H9 (cell line): ENCODE results near the gene CWC27. TPM values are rescaled to one million over a fixed set of nuclear protein-coding genes. Genes with fewer than 3 reads are reported as not detected.

ENCODE experiments used
- DNase-seq: peaks from one replicate; pipeline ENCODE4 v3.0.0-alpha.2; 2017
- H2AFZ ChIP-seq: one replicate; pipeline ENCODE4 v1.6.1; 2013; ENCODE audit warnings: mild to moderate bottlenecking, low read length, control low read depth, moderate library complexity
- H2AK5ac ChIP-seq: 2 replicates; pipeline ENCODE4 v1.6.1; 2013; ENCODE audit warnings: low read length, control low read depth, mixed read lengths; ENCODE audit not compliant: insufficient read length
- H2BK120ac ChIP-seq: one replicate; pipeline ENCODE4 v1.6.1; 2013; ENCODE audit warnings: low read depth, mild to moderate bottlenecking, low read length, control low read depth, inconsistent platforms; ENCODE audit not compliant: poor library complexity, severe bottlenecking
- H2BK12ac ChIP-seq: 2 replicates; pipeline ENCODE4 v1.6.1; 2013; ENCODE audit warnings: low read length, control low read depth, mixed read lengths, low read depth; ENCODE audit not compliant: insufficient read length
- H2BK15ac ChIP-seq: 2 replicates; pipeline ENCODE4 v1.6.1; 2013; ENCODE audit warnings: low read depth, low read length, control low read depth
- H2BK20ac ChIP-seq: one replicate; pipeline ENCODE4 v1.6.1; 2013; ENCODE audit warnings: low read depth, mild to moderate bottlenecking, low read length, control low read depth, inconsistent platforms; ENCODE audit not compliant: poor library complexity, severe bottlenecking
- H2BK5ac ChIP-seq: 2 replicates; pipeline ENCODE4 v1.6.1; 2013; ENCODE audit warnings: low read length, control low read depth, mixed read lengths; ENCODE audit not compliant: insufficient read length
- H3K14ac ChIP-seq: 2 replicates; pipeline ENCODE4 v1.6.1; 2013; ENCODE audit warnings: low read length, control low read depth; ENCODE audit not compliant: insufficient read depth
- H3K18ac ChIP-seq: 2 replicates; pipeline ENCODE4 v1.6.1; 2013; ENCODE audit warnings: low read depth, mild to moderate bottlenecking, mixed read lengths, low read length, control low read depth; ENCODE audit not compliant: insufficient read length
- H3K23ac ChIP-seq: 2 replicates; pipeline ENCODE4 v1.6.1; 2013; ENCODE audit warnings: low read length, control low read depth, mixed read lengths, low read depth; ENCODE audit not compliant: insufficient read length
- H3K23me2 ChIP-seq: 2 replicates; pipeline ENCODE4 v1.6.1; 2013; ENCODE audit warnings: low read depth, mild to moderate bottlenecking, mixed read lengths, low read length, control low read depth; ENCODE audit not compliant: insufficient read length, poor library complexity, severe bottlenecking
- H3K27ac ChIP-seq: 2 replicates; pipeline ENCODE4 v1.5.1; 2013; ENCODE audit warnings: low read length, control low read depth, mixed read lengths, low read depth; ENCODE audit not compliant: insufficient read length
- H3K27me3 ChIP-seq: 2 replicates; pipeline ENCODE4 v1.6.1; 2013; ENCODE audit warnings: low read length, control low read depth, inconsistent platforms; ENCODE audit not compliant: insufficient read depth
- H3K4ac ChIP-seq: 2 replicates; pipeline ENCODE4 v1.6.1; 2013; ENCODE audit warnings: low read depth, mild to moderate bottlenecking, control low read depth, inconsistent platforms, low read length, moderate library complexity
- H3K4me1 ChIP-seq: 2 replicates; pipeline ENCODE4 v1.6.1; 2013; ENCODE audit warnings: low read length, control low read depth, inconsistent platforms; ENCODE audit not compliant: insufficient read depth
- H3K4me2 ChIP-seq: 2 replicates; pipeline ENCODE4 v1.6.1; 2013; ENCODE audit warnings: low read length, control low read depth, mixed read lengths; ENCODE audit not compliant: insufficient read length, insufficient read depth
- H3K56ac ChIP-seq: 2 replicates; pipeline ENCODE4 v1.6.1; 2013; ENCODE audit warnings: low read depth, mild to moderate bottlenecking, mixed read lengths, low read length, control low read depth; ENCODE audit not compliant: insufficient read length
- H3K79me1 ChIP-seq: 2 replicates; pipeline ENCODE4 v1.6.1; 2013; ENCODE audit warnings: low read depth, mild to moderate bottlenecking, moderate library complexity, low read length, control low read depth, inconsistent platforms; ENCODE audit not compliant: insufficient read depth, poor library complexity, severe bottlenecking
- H3K79me2 ChIP-seq: 2 replicates; pipeline ENCODE4 v1.6.1; 2013; ENCODE audit warnings: low read length, control low read depth, inconsistent platforms; ENCODE audit not compliant: insufficient read depth
- H3K9ac ChIP-seq: 2 replicates; pipeline ENCODE4 v1.6.1; 2013; ENCODE audit warnings: low read length, control low read depth, mixed read lengths; ENCODE audit not compliant: insufficient read length; ENCODE audit errors: extremely low read depth
- H3K9me3 ChIP-seq: one replicate; pipeline ENCODE4 v1.6.1; 2013; ENCODE audit warnings: low read depth, low read length, inconsistent platforms; ENCODE audit not compliant: control insufficient read depth
- H3T11ph ChIP-seq: one replicate; pipeline ENCODE4 v1.6.1; 2013; ENCODE audit warnings: mild to moderate bottlenecking, low read length, control low read depth, inconsistent platforms
- H4K20me1 ChIP-seq: one replicate; pipeline ENCODE4 v1.6.1; 2013; ENCODE audit not compliant: control insufficient read depth, insufficient read length, insufficient read depth
- H4K5ac ChIP-seq: 2 replicates; pipeline ENCODE4 v1.6.1; 2013; ENCODE audit warnings: low read depth, mild to moderate bottlenecking, mixed read lengths, low read length, control low read depth; ENCODE audit not compliant: insufficient read length
- H4K8ac ChIP-seq: replicated peaks from 2 replicates; pipeline ENCODE4 v1.6.1; 2013; ENCODE audit warnings: low read length, control low read depth, mixed read lengths, low read depth; ENCODE audit not compliant: insufficient read length
- H4K91ac ChIP-seq: 2 replicates; pipeline ENCODE4 v1.6.1; 2013; ENCODE audit warnings: low read depth, mild to moderate bottlenecking, moderate library complexity, mixed read lengths, low read length, control low read depth; ENCODE audit not compliant: insufficient read length
- H3K27ac Mint-ChIP-seq, 3 experiments: 2 replicates in 2 of 3; 3 replicates in 1 of 3; pipeline ENCODE4 v1.8.0; 2020 to 2021; ENCODE audit warnings: mixed read lengths in 3 of 3, mild to moderate bottlenecking in 1 of 3, moderate library complexity in 1 of 3
- H3K27me3 Mint-ChIP-seq: 2 replicates; pipeline ENCODE4 v1.8.0; 2021; ENCODE audit warnings: low read depth, mild to moderate bottlenecking, moderate library complexity, mixed read lengths
- H3K36me3 Mint-ChIP-seq, 3 experiments: 2 replicates in 2 of 3; 3 replicates in 1 of 3; pipeline ENCODE4 v1.8.0; 2020 to 2021; ENCODE audit warnings: low read depth in 3 of 3, mixed read lengths in 3 of 3; ENCODE audit not compliant: insufficient read depth in 1 of 3
- H3K4me1 Mint-ChIP-seq, 2 experiments: 2 replicates each; pipeline ENCODE4 v1.8.0; 2020; ENCODE audit warnings: mixed read lengths in 2 of 2
- H3K4me3 Mint-ChIP-seq, 2 experiments: 2 replicates in 1 of 2; 3 replicates in 1 of 2; pipeline ENCODE4 v1.8.0; 2020 to 2021; ENCODE audit warnings: mild to moderate bottlenecking in 2 of 2, mixed read lengths in 2 of 2, moderate library complexity in 1 of 2
- H3K9me3 Mint-ChIP-seq, 2 experiments: 2 replicates in 1 of 2; 3 replicates in 1 of 2; pipeline ENCODE4 v1.8.0; 2020; ENCODE audit warnings: mild to moderate bottlenecking in 2 of 2, mixed read lengths in 2 of 2, moderate library complexity in 1 of 2
- WGBS: extraction: QIAGEN DNeasy Blood & Tissue Kit; methylation state at CpG from one replicate; pipeline ENCODE4 v1.1.7; 2013; ENCODE audit warnings: missing lambda C conversion rate, low lambda C conversion rate, mixed read lengths; ENCODE audit not compliant: insufficient read length; ENCODE audit errors: extremely low coverage; 5-methylcytosine and 5-hydroxymethylcytosine counted together
- total RNA-seq: library from RNA; stranded (reverse); gene quantifications from 2 replicates; pipeline ENCODE4 v1.2.1, GENCODE V29; 2021
- TF ChIP-seq, protein P1 (sequence below): fragments of 200-600 bp; sonication (generic); conservative IDR thresholded peaks from 3 replicates; pipeline ENCODE4 v1.8.0; 2021; ENCODE audit warnings: antibody characterized with exemption, mild to moderate bottlenecking

CWC27 gene
- total RNA-seq, 1 experiment from 2014 or later: 41.9 TPM

GRCh38 chr5:65061974-65062353 lies 293.2 kb downstream of the CWC27 start:
- TF ChIP-seq, protein P1, sequence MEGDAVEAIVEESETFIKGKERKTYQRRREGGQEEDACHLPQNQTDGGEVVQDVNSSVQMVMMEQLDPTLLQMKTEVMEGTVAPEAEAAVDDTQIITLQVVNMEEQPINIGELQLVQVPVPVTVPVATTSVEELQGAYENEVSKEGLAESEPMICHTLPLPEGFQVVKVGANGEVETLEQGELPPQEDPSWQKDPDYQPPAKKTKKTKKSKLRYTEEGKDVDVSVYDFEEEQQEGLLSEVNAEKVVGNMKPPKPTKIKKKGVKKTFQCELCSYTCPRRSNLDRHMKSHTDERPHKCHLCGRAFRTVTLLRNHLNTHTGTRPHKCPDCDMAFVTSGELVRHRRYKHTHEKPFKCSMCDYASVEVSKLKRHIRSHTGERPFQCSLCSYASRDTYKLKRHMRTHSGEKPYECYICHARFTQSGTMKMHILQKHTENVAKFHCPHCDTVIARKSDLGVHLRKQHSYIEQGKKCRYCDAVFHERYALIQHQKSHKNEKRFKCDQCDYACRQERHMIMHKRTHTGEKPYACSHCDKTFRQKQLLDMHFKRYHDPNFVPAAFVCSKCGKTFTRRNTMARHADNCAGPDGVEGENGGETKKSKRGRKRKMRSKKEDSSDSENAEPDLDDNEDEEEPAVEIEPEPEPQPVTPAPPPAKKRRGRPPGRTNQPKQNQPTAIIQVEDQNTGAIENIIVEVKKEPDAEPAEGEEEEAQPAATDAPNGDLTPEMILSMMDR: no peak
- H3K4me3 Mint-ChIP-seq: no peak overlapping the region

More at GRCh38 chr5:65061974-65062353, 293.2 kb downstream of the CWC27 start:
- Mint-ChIP-seq H3K27ac (no peak overlapping the region), H3K4me1 (peaks cover 10 to 25% of the 10 kb centered on the region in 2 experiments), H3K9me3 (peaks cover 0 to 6% of the 10 kb centered on the region in 2 experiments; a peak in 2 of 5 replicates), H3K27me3 (no peaks in the 10 kb centered on the region; the same call in 1 of the 2 replicates), H3K36me3 (peaks cover 0 to 5% (median 0%) of the 10 kb centered on the region in 3 experiments; a peak in 3 of 7 replicates)
- Histone ChIP-seq H3K9ac (no peak overlapping the region), H3K27me3 (no peaks in the 10 kb centered on the region), H3K56ac (no peak overlapping the region), H4K5ac (no peak overlapping the region), H2AK5ac (no peak overlapping the region), H3K23ac (no peak overlapping the region), H3T11ph (no peak overlapping the region), H2BK120ac (no peak overlapping the region), H3K27ac (no peak overlapping the region), H2BK15ac (no peak overlapping the region), H2BK20ac (no peak overlapping the region), H2BK5ac (no peak overlapping the region), H3K18ac (no peak overlapping the region), H4K91ac (no peak overlapping the region), H3K79me2 (no peaks in the 10 kb centered on the region), H4K20me1 (no peaks in the 10 kb centered on the region), H4K8ac (no peak overlapping the region), H2BK12ac (no peak overlapping the region), H3K9me3 (no peaks in the 10 kb centered on the region), H3K23me2 (no peaks in the 10 kb centered on the region), H3K4me2 (no peak overlapping the region), H3K79me1 (no peaks in the 10 kb centered on the region), H3K14ac (no peak overlapping the region), H3K4ac (no peak overlapping the region), H3K4me1 (no peaks in the 10 kb centered on the region; the same call in 1 of the 2 replicates), H2AFZ (no peak overlapping the region)
- no CpG with 5 or more reads among the region's 1 CpG for WGBS
- no peak for DNase-seq
